HEK293 (cell line): ENCODE data around the gene NAPG.

Experiments
- CTCF ChIA-PET: fragments of 350-600 bp; formaldehyde crosslinking; extraction: SDS; loops from one replicate; lab custom pipeline; 2021; ENCODE audit warnings: antibody characterized with exemption; lab: Yijun Ruan, JAX
- POLR2A ChIA-PET: fragments of 300-600 bp; formaldehyde crosslinking; extraction: SDS; loops from one replicate; lab custom pipeline; 2020; ENCODE audit warnings: antibody characterized with exemption, inconsistent platforms; lab: Yijun Ruan, JAX
- H3K27ac ChIP-seq: fragments of 200-500 bp; sonication (Bioruptor generic); 2 replicates; pipeline ENCODE4 v1.5.1; 2014; ENCODE audit warnings: low read depth, low read length, control low read depth, inconsistent platforms; ENCODE audit errors: extremely low read depth
- H3K36me3 ChIP-seq, 2 experiments: fragments of 200-500 bp in 1 of 2; sonication (Bioruptor generic) in 1 of 2; 1 replicate in 1 of 2; 2 replicates in 1 of 2; pipeline ENCODE4 v1.5.1; 2014 to 2017; ENCODE audit warnings: inconsistent platforms in 2 of 2, low read length in 2 of 2; ENCODE audit not compliant: control insufficient read depth in 2 of 2, insufficient read depth in 1 of 2
- H3K4me1 ChIP-seq: fragments of 200-500 bp; sonication (Bioruptor generic); 2 replicates; pipeline ENCODE4 v1.5.1; 2014; ENCODE audit warnings: mild to moderate bottlenecking, low read length, inconsistent platforms; ENCODE audit not compliant: control insufficient read depth, insufficient read depth
- H3K4me3 ChIP-seq: 2 replicates; pipeline ENCODE4 v1.5.1; 2011; ENCODE audit warnings: low read depth, mild to moderate bottlenecking, control low read depth, low read length, moderate library complexity
- H3K9me3 ChIP-seq: fragments of 200-500 bp; sonication (Bioruptor generic); 2 replicates; pipeline ENCODE4 v1.5.1; 2014; ENCODE audit warnings: low read depth, low read length, inconsistent platforms; ENCODE audit not compliant: control insufficient read depth, insufficient read depth
- GFI1B ChIP-seq: fragments of 450-650 bp; formaldehyde crosslinking; IDR thresholded peaks from 2 replicates; pipeline ENCODE4 v1.5.1; 2016; ENCODE audit warnings: missing biosample characterization, missing genetic modification characterization
- HOXC10 ChIP-seq: sonication (generic); formaldehyde crosslinking; IDR thresholded peaks from 2 replicates; pipeline ENCODE4 v1.8.1; 2023; ENCODE audit warnings: mild to moderate bottlenecking, missing genetic modification reagents
- KLF1 ChIP-seq: fragments of 450-650 bp; formaldehyde crosslinking; IDR thresholded peaks from 2 replicates; pipeline ENCODE4 v1.5.1; 2016; ENCODE audit warnings: missing biosample characterization, missing genetic modification characterization
- TRIM28 ChIP-seq: IDR thresholded peaks from 2 replicates; pipeline ENCODE4 v1.6.1; 2011; ENCODE audit warnings: low read length, control low read depth, borderline replicate concordance
- ZBTB1 ChIP-seq: fragments of 450-650 bp; formaldehyde crosslinking; IDR thresholded peaks from 2 replicates; pipeline ENCODE4 v1.5.1; 2016; ENCODE audit warnings: missing biosample characterization, missing genetic modification characterization
- ZBTB8A ChIP-seq: fragments of 450-650 bp; formaldehyde crosslinking; IDR thresholded peaks from 2 replicates; pipeline ENCODE4 v1.5.1; 2016; ENCODE audit warnings: missing biosample characterization, missing genetic modification characterization
- ZNF114 ChIP-seq: fragments of 450-650 bp; formaldehyde crosslinking; IDR thresholded peaks from 2 replicates; pipeline ENCODE4 v1.5.0; 2017; ENCODE audit warnings: missing biosample characterization, missing genetic modification characterization
- ZNF121 ChIP-seq: fragments of 450-650 bp; formaldehyde crosslinking; IDR thresholded peaks from 2 replicates; pipeline ENCODE4 v1.5.1; 2016; ENCODE audit warnings: missing biosample characterization, missing genetic modification characterization
- ZNF132 ChIP-seq: fragments of 450-650 bp; formaldehyde crosslinking; IDR thresholded peaks from 2 replicates; pipeline ENCODE4 v1.5.1; 2017; ENCODE audit warnings: missing biosample characterization, missing genetic modification characterization, borderline replicate concordance
- ZNF140 ChIP-seq: fragments of 450-650 bp; formaldehyde crosslinking; IDR thresholded peaks from 2 replicates; pipeline ENCODE4 v1.5.1; 2016; ENCODE audit warnings: missing biosample characterization, missing genetic modification characterization
- ZNF155 ChIP-seq: fragments of 450-650 bp; formaldehyde crosslinking; IDR thresholded peaks from 2 replicates; pipeline ENCODE4 v1.5.1; 2016; ENCODE audit warnings: missing biosample characterization, missing genetic modification characterization
- ZNF211 ChIP-seq: fragments of 450-650 bp; formaldehyde crosslinking; IDR thresholded peaks from 2 replicates; pipeline ENCODE4 v1.5.1; 2016; ENCODE audit warnings: low read depth, missing biosample characterization, missing genetic modification characterization
- ZNF302 ChIP-seq: fragments of 450-650 bp; formaldehyde crosslinking; IDR thresholded peaks from 2 replicates; pipeline ENCODE4 v1.5.1; 2016; ENCODE audit warnings: missing biosample characterization, missing genetic modification characterization, low read depth
- ZNF335 ChIP-seq: fragments of 450-650 bp; formaldehyde crosslinking; conservative IDR thresholded peaks from 2 replicates; pipeline ENCODE4 v1.5.1; 2016; ENCODE audit warnings: missing biosample characterization, missing genetic modification characterization
- ZNF404 ChIP-seq: fragments of 450-650 bp; formaldehyde crosslinking; IDR thresholded peaks from 2 replicates; pipeline ENCODE4 v1.5.1; 2017; ENCODE audit warnings: missing biosample characterization, missing genetic modification characterization
- ZNF433 ChIP-seq: fragments of 450-650 bp; formaldehyde crosslinking; IDR thresholded peaks from 2 replicates; pipeline ENCODE4 v1.5.1; 2016; ENCODE audit warnings: missing biosample characterization, missing genetic modification characterization, low read depth
- ZNF530 ChIP-seq: fragments of 450-650 bp; formaldehyde crosslinking; IDR thresholded peaks from 2 replicates; pipeline ENCODE4 v1.5.1; 2016; ENCODE audit warnings: low read depth, missing biosample characterization, missing genetic modification characterization
- ZNF558 ChIP-seq: fragments of 450-650 bp; formaldehyde crosslinking; IDR thresholded peaks from 2 replicates; pipeline ENCODE4 v1.5.1; 2016; ENCODE audit warnings: missing biosample characterization, missing genetic modification characterization
- ZNF600 ChIP-seq: fragments of 450-650 bp; formaldehyde crosslinking; IDR thresholded peaks from 2 replicates; pipeline ENCODE4 v1.5.1; 2016; ENCODE audit warnings: missing biosample characterization, missing genetic modification characterization
- ZNF624 ChIP-seq: fragments of 450-650 bp; formaldehyde crosslinking; IDR thresholded peaks from 2 replicates; pipeline ENCODE4 v1.5.1; 2017; ENCODE audit warnings: missing biosample characterization, missing genetic modification characterization
- ZNF776 ChIP-seq: fragments of 450-650 bp; formaldehyde crosslinking; IDR thresholded peaks from 2 replicates; pipeline ENCODE4 v1.5.0; 2017; ENCODE audit warnings: missing biosample characterization, missing genetic modification characterization, borderline replicate concordance
- ZNF843 ChIP-seq: fragments of 450-650 bp; formaldehyde crosslinking; IDR thresholded peaks from 2 replicates; pipeline ENCODE4 v1.5.1; 2016; ENCODE audit warnings: missing biosample characterization, missing genetic modification characterization
- TF ChIP-seq, protein P1 (sequence below): fragments of 450-650 bp; formaldehyde crosslinking; IDR thresholded peaks from 2 replicates; pipeline ENCODE4 v1.5.1; 2016; ENCODE audit warnings: missing biosample characterization, missing genetic modification characterization
- TF ChIP-seq, protein P2 (sequence below): fragments of 450-650 bp; formaldehyde crosslinking; IDR thresholded peaks from 2 replicates; pipeline ENCODE4 v1.5.1; 2017; ENCODE audit warnings: missing biosample characterization, missing genetic modification characterization

The NAPG gene

DNA sequence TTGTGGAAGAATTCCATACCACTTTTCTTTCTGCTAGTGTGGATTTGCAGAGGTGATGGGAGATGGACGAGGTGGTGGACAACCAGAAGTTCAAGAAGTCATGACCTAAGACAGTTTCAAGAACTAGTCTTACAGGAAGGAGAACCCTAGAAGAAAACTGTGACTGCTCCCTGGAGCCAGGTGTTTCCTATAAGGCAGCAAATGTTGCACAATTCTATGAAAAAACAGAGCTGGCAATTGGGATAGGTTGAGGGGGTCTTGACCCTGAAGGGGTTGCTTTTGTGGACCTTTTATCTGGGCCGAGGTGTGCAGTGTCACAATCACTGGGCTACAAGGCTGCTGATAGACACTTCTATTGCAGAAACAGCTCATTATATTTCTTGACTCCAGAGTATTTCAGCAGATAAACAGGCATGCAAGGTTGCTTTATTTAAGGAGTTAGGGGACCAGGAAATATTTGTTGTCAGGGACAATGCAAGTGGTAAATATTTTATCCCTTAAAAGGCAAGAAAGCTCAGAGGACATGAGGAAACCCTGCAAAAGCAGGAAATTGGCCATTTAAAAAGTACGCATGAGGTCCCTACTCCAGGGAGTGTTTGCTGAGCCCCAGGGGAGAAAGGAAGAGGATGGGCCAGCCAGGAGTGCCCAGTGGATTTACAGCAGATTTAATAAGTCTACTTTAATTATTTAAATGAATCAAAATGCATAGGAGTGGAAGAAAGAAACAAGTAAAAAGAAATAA is 48.5 kb upstream of the NAPG start:
- H3K36me3 ChIP-seq = no peaks in the 10 kb centered on the region
- no peaks in the 10 kb centered on the region for H3K9me3 ChIP-seq
- POLR2A ChIA-PET = interaction anchor here (1.1 kb wide), 1 partner anchor 22 kb away, joined by 3 read pairs; the partner anchor contains the start of gene APCDD1
- H3K4me3 ChIP-seq = no peak overlapping the region
- TF ChIP-seq ZNF121 (tag by site-specific recombination) (no peak), KLF1 (no peak), ZNF558 (tag by site-specific recombination) (no peak), ZNF404 (tag by site-specific recombination) (no peak), ZNF843 (no peak), ZNF132 (no peak)
- TF ChIP-seq, protein P1, sequence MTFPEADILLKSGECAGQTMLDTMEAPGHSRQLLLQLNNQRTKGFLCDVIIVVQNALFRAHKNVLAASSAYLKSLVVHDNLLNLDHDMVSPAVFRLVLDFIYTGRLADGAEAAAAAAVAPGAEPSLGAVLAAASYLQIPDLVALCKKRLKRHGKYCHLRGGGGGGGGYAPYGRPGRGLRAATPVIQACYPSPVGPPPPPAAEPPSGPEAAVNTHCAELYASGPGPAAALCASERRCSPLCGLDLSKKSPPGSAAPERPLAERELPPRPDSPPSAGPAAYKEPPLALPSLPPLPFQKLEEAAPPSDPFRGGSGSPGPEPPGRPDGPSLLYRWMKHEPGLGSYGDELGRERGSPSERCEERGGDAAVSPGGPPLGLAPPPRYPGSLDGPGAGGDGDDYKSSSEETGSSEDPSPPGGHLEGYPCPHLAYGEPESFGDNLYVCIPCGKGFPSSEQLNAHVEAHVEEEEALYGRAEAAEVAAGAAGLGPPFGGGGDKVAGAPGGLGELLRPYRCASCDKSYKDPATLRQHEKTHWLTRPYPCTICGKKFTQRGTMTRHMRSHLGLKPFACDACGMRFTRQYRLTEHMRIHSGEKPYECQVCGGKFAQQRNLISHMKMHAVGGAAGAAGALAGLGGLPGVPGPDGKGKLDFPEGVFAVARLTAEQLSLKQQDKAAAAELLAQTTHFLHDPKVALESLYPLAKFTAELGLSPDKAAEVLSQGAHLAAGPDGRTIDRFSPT (tag by site-specific recombination) = no peak
- CTCF ChIA-PET = interaction anchor here (0.8 kb wide), 1 partner anchor 15 kb away, joined by 6 read pairs; no protein-coding TSS in a partner anchor
- H3K27ac ChIP-seq = no peak overlapping the region
- H3K4me1 ChIP-seq = peaks cover 12% of the 10 kb centered on the region

DNA sequence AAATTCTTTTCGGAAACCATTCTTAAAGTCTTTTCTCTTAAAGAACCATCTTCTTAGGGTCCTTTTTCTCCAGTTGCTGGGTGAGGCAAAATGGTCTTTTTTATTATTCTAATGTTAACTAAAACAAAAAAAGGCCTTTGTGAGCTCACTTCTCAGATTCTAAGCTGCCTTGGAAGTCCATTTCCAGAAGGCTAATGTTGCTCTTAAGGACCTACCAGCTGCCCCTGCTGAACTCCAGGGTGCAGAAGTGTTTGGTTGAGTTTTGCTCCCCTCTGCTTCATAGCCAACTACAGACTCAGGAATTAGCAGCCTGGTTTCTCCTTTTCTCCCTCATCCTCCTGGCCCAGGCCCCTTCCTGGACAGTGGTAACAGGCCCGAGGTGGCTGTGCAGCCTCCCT is 48.0 kb upstream of the NAPG start:
- peaks cover 12% of the 10 kb centered on the region for H3K4me1 ChIP-seq
- POLR2A ChIA-PET = interaction anchor here (1.1 kb wide), 1 partner anchor 23 kb away, joined by 3 read pairs; the partner anchor contains the start of gene APCDD1

DNA sequence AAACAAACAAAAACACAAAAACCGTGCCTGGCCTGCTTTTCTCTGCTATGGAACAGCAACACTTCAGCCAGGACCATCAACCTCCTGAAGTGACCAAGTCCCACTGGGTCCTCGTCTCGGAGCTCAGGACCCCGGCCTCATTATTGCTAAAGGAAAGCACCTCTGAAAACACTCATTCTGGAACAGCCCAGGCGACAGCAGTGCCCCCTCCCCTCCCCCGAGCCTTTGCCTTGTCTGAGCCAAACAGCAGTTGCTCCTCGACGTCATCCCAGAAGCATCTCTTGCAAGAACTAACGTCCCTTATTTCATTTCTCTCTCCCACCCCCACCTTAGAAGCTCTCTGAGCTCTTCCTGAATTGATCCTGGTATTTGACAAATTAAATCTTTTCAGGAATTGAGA is 44.0 kb upstream of the NAPG start:
- Histone ChIP-seq H3K4me1 (peaks cover 4% of the 10 kb centered on the region), H3K36me3 (no peaks in the 10 kb centered on the region), H3K4me3 (no peak overlapping the region)
- TF ChIP-seq GFI1B (tag by site-specific recombination) (no peak), TRIM28 (no peak), ZNF335 (tag by site-specific recombination) (0 out of 2 replicates have a peak, but pooled peaks have one; percentile 18), ZBTB8A (tag by site-specific recombination) (no peak)
- TF ChIP-seq, all 188 proteins: peak for 1
- Histone ChIP-seq H3K27ac (no peak overlapping the region), H3K9me3 (no peaks in the 10 kb centered on the region)
- ChIA-PET POLR2A (interaction anchor here (0.6 to 0.7 kb wide), 3 partner anchors 9 to 41 kb away, joined by 3 to 5 read pairs (median 4); no protein-coding TSS in a partner anchor), CTCF (interaction anchor here (1.0 to 1.2 kb wide), 2 partner anchors 203 to 510 kb away, joined by 3 to 5 read pairs; no protein-coding TSS in a partner anchor)

More for the DNA sequence above, 48.0 kb upstream of the NAPG start:
- H3K9me3 ChIP-seq = no peaks in the 10 kb centered on the region
- CTCF ChIA-PET = no interaction called here
- TF ChIP-seq ZNF140 (tag by site-specific recombination) = no peak
- H3K4me3 ChIP-seq = no peak overlapping the region
- no peaks in the 10 kb centered on the region for H3K36me3 ChIP-seq
- no peak overlapping the region for H3K27ac ChIP-seq

DNA sequence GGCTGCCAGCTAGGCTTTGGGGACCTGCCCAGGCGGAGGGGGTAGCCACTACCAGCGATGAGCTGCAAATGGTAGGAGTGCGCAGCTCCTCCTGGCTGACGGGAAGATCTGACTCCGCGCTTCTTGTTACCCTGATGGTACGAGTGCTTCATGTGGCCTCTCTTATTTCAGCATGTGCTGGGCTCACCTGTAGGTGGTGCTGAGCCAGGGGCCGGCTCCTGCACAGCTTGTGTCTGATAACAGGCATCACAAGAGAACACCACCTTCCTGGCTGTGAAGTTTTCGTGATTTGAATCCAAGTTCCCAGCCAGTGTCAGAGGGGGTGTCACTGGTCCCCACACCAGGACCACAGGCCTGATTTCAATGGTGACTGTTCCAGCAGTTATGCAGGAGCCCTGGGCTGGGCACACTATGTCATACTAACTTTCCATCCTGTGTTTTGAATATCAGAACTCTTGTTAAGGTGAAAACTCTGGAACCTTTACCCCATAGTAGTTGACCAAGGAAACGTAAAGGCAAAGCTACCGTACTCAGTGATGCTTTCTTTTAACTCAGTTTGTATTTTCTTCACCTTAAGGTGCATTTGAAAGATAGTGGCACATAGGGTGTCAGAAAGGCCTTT is 43.4 kb upstream of the NAPG start:
- no peak overlapping the region for H3K4me3 ChIP-seq
- ChIA-PET POLR2A (interaction anchor here (0.6 to 0.7 kb wide), 3 partner anchors 8 to 42 kb away, joined by 3 to 5 read pairs (median 4); no protein-coding TSS in a partner anchor), CTCF (interaction anchor here (1.0 to 1.2 kb wide), 2 partner anchors 203 to 511 kb away, joined by 3 to 5 read pairs; no protein-coding TSS in a partner anchor)
- peaks cover 0 to under 1% of the 10 kb centered on the region in 2 experiments; a peak in 1 of 3 replicates for H3K36me3 ChIP-seq
- no peak overlapping the region for H3K27ac ChIP-seq
- no peaks in the 10 kb centered on the region for H3K4me1 ChIP-seq
- H3K9me3 ChIP-seq = no peaks in the 10 kb centered on the region
- no peak for TF ChIP-seq ZNF404 (tag by site-specific recombination)
- no peak for TF ChIP-seq ZNF433 (tag by site-specific recombination)
- TF ChIP-seq ZNF155 (tag by site-specific recombination) = no peak
- no peak for TF ChIP-seq ZNF776
- TF ChIP-seq, protein P2, sequence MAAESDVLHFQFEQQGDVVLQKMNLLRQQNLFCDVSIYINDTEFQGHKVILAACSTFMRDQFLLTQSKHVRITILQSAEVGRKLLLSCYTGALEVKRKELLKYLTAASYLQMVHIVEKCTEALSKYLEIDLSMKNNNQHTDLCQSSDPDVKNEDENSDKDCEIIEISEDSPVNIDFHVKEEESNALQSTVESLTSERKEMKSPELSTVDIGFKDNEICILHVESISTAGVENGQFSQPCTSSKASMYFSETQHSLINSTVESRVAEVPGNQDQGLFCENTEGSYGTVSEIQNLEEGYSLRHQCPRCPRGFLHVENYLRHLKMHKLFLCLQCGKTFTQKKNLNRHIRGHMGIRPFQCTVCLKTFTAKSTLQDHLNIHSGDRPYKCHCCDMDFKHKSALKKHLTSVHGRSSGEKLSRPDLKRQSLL = no peak
- TF ChIP-seq HOXC10 (CRISPR knock-in tag) = no peak
- TF ChIP-seq ZNF558 (tag by site-specific recombination) = no peak
- TF ChIP-seq ZNF121 (tag by site-specific recombination) = no peak
- TF ChIP-seq ZNF530 (tag by site-specific recombination) = no peak
- no peak for TF ChIP-seq ZNF600
- TF ChIP-seq ZBTB1 = no peak
- TF ChIP-seq ZNF114 = no peak
- TF ChIP-seq ZNF624 (tag by site-specific recombination) = no peak
- no peak for TF ChIP-seq ZNF843
- no peak for TF ChIP-seq ZNF302 (tag by site-specific recombination)
- TF ChIP-seq ZNF211 (tag by site-specific recombination) = no peak
